ENCODE data around the gene THRSP. TPM values are rescaled to one million over a fixed set of nuclear protein-coding genes. Genes with fewer than 3 reads are reported as not detected.

The THRSP gene
- total RNA-seq, 1 donor from 2014 or later, result not detected

GRCh38 chr11:78110351-78110750 lies 46.7 kb downstream of the THRSP start:
- ATAC-seq, result no peak
- H3K27ac ChIP-seq, result no peak overlapping the region
- intact Hi-C loops (cut with DNase I), result no loop called here
- DNase-seq, result no peak
- TF ChIP-seq, protein P1, sequence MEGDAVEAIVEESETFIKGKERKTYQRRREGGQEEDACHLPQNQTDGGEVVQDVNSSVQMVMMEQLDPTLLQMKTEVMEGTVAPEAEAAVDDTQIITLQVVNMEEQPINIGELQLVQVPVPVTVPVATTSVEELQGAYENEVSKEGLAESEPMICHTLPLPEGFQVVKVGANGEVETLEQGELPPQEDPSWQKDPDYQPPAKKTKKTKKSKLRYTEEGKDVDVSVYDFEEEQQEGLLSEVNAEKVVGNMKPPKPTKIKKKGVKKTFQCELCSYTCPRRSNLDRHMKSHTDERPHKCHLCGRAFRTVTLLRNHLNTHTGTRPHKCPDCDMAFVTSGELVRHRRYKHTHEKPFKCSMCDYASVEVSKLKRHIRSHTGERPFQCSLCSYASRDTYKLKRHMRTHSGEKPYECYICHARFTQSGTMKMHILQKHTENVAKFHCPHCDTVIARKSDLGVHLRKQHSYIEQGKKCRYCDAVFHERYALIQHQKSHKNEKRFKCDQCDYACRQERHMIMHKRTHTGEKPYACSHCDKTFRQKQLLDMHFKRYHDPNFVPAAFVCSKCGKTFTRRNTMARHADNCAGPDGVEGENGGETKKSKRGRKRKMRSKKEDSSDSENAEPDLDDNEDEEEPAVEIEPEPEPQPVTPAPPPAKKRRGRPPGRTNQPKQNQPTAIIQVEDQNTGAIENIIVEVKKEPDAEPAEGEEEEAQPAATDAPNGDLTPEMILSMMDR (IDR thresholded peaks at IDR 0.05), result no peak
- H3K4me1 ChIP-seq, result no peaks in the 10 kb centered on the region
- no peaks in the 10 kb centered on the region for H3K9me3 ChIP-seq
- no peak overlapping the region for H3K4me3 ChIP-seq
- H3K36me3 ChIP-seq, result peaks cover 48% of the 10 kb centered on the region
- no peaks in the 10 kb centered on the region for H3K27me3 ChIP-seq (ENCODE audit: low read depth)

DNA sequence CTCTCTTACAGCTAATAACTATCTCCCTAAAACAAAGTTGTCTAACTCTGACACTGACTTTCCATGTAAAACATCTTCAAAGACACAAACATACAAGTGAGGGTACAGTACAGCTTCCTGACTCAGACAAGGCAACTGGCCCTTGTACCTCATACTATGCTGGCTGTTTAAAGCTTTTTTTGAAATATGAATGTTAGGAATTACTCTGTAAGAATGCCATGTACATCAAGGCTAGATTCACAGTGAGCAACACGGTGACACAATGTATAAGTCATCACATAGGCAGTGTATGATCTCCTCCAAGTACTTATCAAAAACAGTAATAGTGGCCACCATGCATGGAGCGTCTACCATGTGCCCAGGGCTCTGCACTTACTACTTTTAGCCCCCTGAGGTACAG lies 47.2 kb downstream of the THRSP start:
- TF ChIP-seq, protein P1 (IDR thresholded peaks at IDR 0.05), result no peak
- Histone ChIP-seq H3K4me1 (no peaks in the 10 kb centered on the region), H3K36me3 (peaks cover 48% of the 10 kb centered on the region), H3K27ac (no peak overlapping the region), H3K4me3 (no peak overlapping the region), H3K27me3 (ENCODE audit: low read depth) (no peaks in the 10 kb centered on the region), H3K9me3 (no peaks in the 10 kb centered on the region)
- DNase-seq (no peak), ATAC-seq (no peak)
- intact Hi-C loops (cut with DNase I), result no loop called here

GRCh38 chr11:78111298-78111697 lies 47.6 kb downstream of the THRSP start:
- H3K27ac ChIP-seq, result no peak overlapping the region
- H3K4me1 ChIP-seq, result no peaks in the 10 kb centered on the region
- H3K9me3 ChIP-seq, result no peaks in the 10 kb centered on the region
- intact Hi-C loops (cut with DNase I), result no loop called here
- H3K4me3 ChIP-seq, result no peak overlapping the region
- peaks cover 48% of the 10 kb centered on the region for H3K36me3 ChIP-seq
- H3K27me3 ChIP-seq (ENCODE audit: low read depth), result no peaks in the 10 kb centered on the region
- no peak for DNase-seq
- no peak for ATAC-seq
- TF ChIP-seq, protein P1 (IDR thresholded peaks at IDR 0.05), result no peak

- DNase-seq, result no peak
- no peak overlapping the region for H3K27ac ChIP-seq
- intact Hi-C loops (cut with DNase I), result no loop called here
- no peaks in the 10 kb centered on the region for H3K27me3 ChIP-seq (ENCODE audit: low read depth)
- no peaks in the 10 kb centered on the region for H3K9me3 ChIP-seq
- TF ChIP-seq, protein P1 (IDR thresholded peaks at IDR 0.05), result no peak
- no peak overlapping the region for H3K4me3 ChIP-seq
- ATAC-seq, result no peak
- peaks cover 48% of the 10 kb centered on the region for H3K36me3 ChIP-seq
- no peaks in the 10 kb centered on the region for H3K4me1 ChIP-seq
Measured at GRCh38 chr11:78112582-78113275, 49.1 kb downstream of the THRSP start.

Other genes starting within 250 kb of the THRSP start
- gene RSF1, start 243.1 kb upstream of the THRSP start, total RNA-seq, result 59.6 TPM
- 30.3 TPM for gene AAMDC, start 242.7 kb upstream of the THRSP start, total RNA-seq
- gene INTS4, start 69.2 kb upstream of the THRSP start, total RNA-seq, result 35.4 TPM
- 12.3 TPM for gene KCTD14, start 40.6 kb upstream of the THRSP start, total RNA-seq
- 130 TPM for gene NDUFC2, start 16.0 kb downstream of the THRSP start, total RNA-seq
- 32.6 TPM for gene ALG8, start 75.8 kb downstream of the THRSP start, total RNA-seq
- gene KCTD21, start 124.8 kb downstream of the THRSP start, total RNA-seq, result 10.4 TPM
- 6.8 TPM for gene USP35, start 125.1 kb downstream of the THRSP start, total RNA-seq

Measured in lower lobe of right lung (tissue), 2 donors.